ENCODE measurements around the gene SDC1.

Gene SDC1

DNA sequence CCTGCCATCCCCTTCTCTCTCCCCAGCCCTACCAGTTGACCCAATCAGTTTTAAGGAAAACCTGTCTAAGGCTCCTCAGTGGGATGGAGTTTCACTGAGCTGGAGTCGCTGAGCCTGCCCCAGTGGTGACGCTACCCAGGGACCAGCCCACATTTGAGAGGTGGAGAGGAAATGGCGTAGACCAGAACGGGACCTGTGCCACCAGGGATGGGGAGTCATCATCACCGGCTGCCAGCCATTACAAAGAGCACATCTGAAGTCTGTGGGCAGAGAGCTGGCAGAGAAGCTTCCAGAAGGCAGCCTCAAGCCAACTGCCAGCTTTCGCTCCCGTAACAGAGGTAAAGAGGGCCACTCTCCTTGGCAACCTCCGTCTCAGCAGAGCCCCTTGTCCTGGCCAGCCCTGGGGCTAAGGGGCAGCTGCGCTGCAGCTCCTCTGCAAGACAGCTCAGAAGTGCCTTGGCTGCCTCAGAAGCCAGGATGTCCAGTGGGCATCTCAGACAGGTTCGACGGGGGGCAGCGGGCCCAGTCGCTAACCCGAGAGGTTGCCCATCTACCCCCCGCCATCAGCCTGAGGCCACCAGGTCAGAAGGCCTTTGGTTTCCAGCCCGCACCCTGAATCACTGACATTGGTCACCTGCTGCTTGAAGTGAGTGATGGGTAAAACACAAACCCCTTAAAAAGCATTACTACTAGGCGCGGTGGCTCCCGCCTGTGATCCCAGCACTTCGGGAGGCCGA, 15.4 kb downstream of the SDC1 start:
- in situ Hi-C loops (cut with MboI; ENCODE audit: low pct_unique_long_range_greater_than_20kb, low sequenced_read_pairs, unreplicated experiment), result no loop called here
- no peak for TF ChIP-seq CTCF (IDR thresholded peaks at IDR 0.05; ENCODE audit: extremely low read depth, insufficient read depth, missing control alignments)
- DNase-seq (ENCODE audit: low spot score), result no peak

- no peak for DNase-seq (ENCODE audit: low spot score)
- no peak for TF ChIP-seq CTCF (IDR thresholded peaks at IDR 0.05; ENCODE audit: extremely low read depth, insufficient read depth, missing control alignments)
- in situ Hi-C loops (cut with MboI; ENCODE audit: low pct_unique_long_range_greater_than_20kb, low sequenced_read_pairs, unreplicated experiment), result no loop called here
These were observed 16.5 kb downstream of the SDC1 start for GRCh38 chr2:20208476-20208859.

DNA sequence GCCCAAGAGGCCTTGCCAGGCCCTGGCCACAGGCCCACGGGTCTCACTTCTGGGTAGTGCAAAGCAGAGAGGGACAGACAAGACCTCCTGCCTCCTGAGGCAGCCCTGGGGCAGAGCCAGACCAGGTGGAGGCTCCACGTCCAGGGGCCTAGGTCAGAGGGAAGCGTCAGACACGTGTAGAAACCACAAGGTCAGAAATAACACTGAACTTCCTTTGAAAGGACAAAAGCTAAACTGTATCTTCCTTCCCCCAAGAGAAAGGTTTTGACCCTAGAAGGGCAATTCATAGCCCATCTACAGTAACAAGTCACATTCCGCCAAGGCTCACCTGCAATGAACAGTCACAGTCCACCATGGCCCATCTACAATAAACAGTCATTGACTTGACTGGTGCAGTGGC, 17.9 kb downstream of the SDC1 start:
- in situ Hi-C loops (cut with MboI; ENCODE audit: low pct_unique_long_range_greater_than_20kb, low sequenced_read_pairs, unreplicated experiment), result no loop called here
- no peak for TF ChIP-seq CTCF (IDR thresholded peaks at IDR 0.05; ENCODE audit: extremely low read depth, insufficient read depth, missing control alignments)
- no peak for DNase-seq (ENCODE audit: low spot score)

GRCh38 chr2:20205915-20206524, 18.9 kb downstream of the SDC1 start:
- TF ChIP-seq CTCF (IDR thresholded peaks at IDR 0.05; ENCODE audit: extremely low read depth, insufficient read depth, missing control alignments), result no peak
- DNase-seq (ENCODE audit: low spot score), result no peak

GRCh38 chr2:20205069-20205468, 19.9 kb downstream of the SDC1 start:
- TF ChIP-seq CTCF (IDR thresholded peaks at IDR 0.05; ENCODE audit: extremely low read depth, insufficient read depth, missing control alignments), result no peak
- DNase-seq (ENCODE audit: low spot score), result no peak
- in situ Hi-C loops (cut with MboI; ENCODE audit: low pct_unique_long_range_greater_than_20kb, low sequenced_read_pairs, unreplicated experiment), result no loop called here

More at GRCh38 chr2:20205915-20206524, 18.9 kb downstream of the SDC1 start:
- in situ Hi-C loops (cut with MboI; ENCODE audit: low pct_unique_long_range_greater_than_20kb, low sequenced_read_pairs, unreplicated experiment), result no loop called here

- no peak for DNase-seq (ENCODE audit: low spot score)
- TF ChIP-seq CTCF (IDR thresholded peaks at IDR 0.05; ENCODE audit: extremely low read depth, insufficient read depth, missing control alignments), result no peak
- in situ Hi-C loops (cut with MboI; ENCODE audit: low pct_unique_long_range_greater_than_20kb, low sequenced_read_pairs, unreplicated experiment), result no loop called here
These were observed 21.3 kb downstream of the SDC1 start for GRCh38 chr2:20203521-20204225.
